ENCODE results near the gene USP5. TPM values are rescaled to one million over a fixed set of nuclear protein-coding genes. Genes with fewer than 3 reads are reported as not detected.

Gene USP5
- total RNA-seq, 1 donor from 2014 or later = 61.6 TPM

Other genes with a start within 250 kb of the USP5 start
- gene CHD4, start 244.8 kb upstream of the USP5 start, total RNA-seq = 211 TPM
- 1.0 TPM for gene LPAR5, start 216.2 kb upstream of the USP5 start, total RNA-seq
- gene ACRBP, start 204.7 kb upstream of the USP5 start, total RNA-seq = 1.0 TPM
- gene ING4, start 189.0 kb upstream of the USP5 start, total RNA-seq = 38.1 TPM
- 8.4 TPM for gene ZNF384, start 162.8 kb upstream of the USP5 start, total RNA-seq
- gene PIANP, start 151.3 kb upstream of the USP5 start, total RNA-seq = under 0.01 TPM
- 30.8 TPM for gene COPS7A, start 128.1 kb upstream of the USP5 start, total RNA-seq
- gene MLF2, start 99.0 kb upstream of the USP5 start, total RNA-seq = 73.6 TPM
- 40.2 TPM for gene PTMS, start 85.8 kb upstream of the USP5 start, total RNA-seq
- gene LAG3, start 79.6 kb upstream of the USP5 start, total RNA-seq = not detected
- 6.8 TPM for gene CD4, start 62.6 kb upstream of the USP5 start, total RNA-seq
- 8.9 TPM for gene GPR162, start 30.3 kb upstream of the USP5 start, total RNA-seq
- 19.8 TPM for gene P3H3, start 23.7 kb upstream of the USP5 start, total RNA-seq
- gene GNB3, start 11.2 kb upstream of the USP5 start, total RNA-seq = 3.7 TPM
- 3.1 TPM for gene CDCA3, start 864 bp upstream of the USP5 start, total RNA-seq
- gene TPI1, start 15.4 kb downstream of the USP5 start, total RNA-seq = 1,878 TPM
- 3.1 TPM for gene SPSB2, start 21.2 kb downstream of the USP5 start, total RNA-seq
- gene LRRC23, start 52.7 kb downstream of the USP5 start, total RNA-seq = 12.5 TPM
- 2.6 TPM for gene ENO2, start 62.4 kb downstream of the USP5 start, total RNA-seq
- 7.3 TPM for gene ATN1, start 75.8 kb downstream of the USP5 start, total RNA-seq
- gene RNU7-1, start 91.7 kb downstream of the USP5 start, total RNA-seq = not detected
- 205 TPM for gene C12orf57, start 91.9 kb downstream of the USP5 start, total RNA-seq
- gene PTPN6, start 99.2 kb downstream of the USP5 start, total RNA-seq = 7.8 TPM
- 273 TPM for gene PHB2, start 118.5 kb downstream of the USP5 start, total RNA-seq
- 28.2 TPM for gene EMG1, start 118.8 kb downstream of the USP5 start, total RNA-seq
- gene LPCAT3, start 166.3 kb downstream of the USP5 start, total RNA-seq = 14.6 TPM
- 89.8 TPM for gene C1S, start 208.6 kb downstream of the USP5 start, total RNA-seq
- 76.7 TPM for gene C1R, start 240.3 kb downstream of the USP5 start, total RNA-seq